ENCODE results near the gene RASSF4. TPM values are rescaled to one million over a fixed set of nuclear protein-coding genes. Genes with fewer than 3 reads are reported as not detected.
"Not testable (repeated sequence)": the region's sequence is repeated elsewhere in the genome, so short reads cannot be mapped to it uniquely, and the experiment has no call there.

The RASSF4 gene
- total RNA-seq, 1 experiment from 2014 or later, result not detected

GRCh38 chr10:45008524-45009161 lies 49.0 kb downstream of the RASSF4 start:
- no peak overlapping the region for H3K4me3 Mint-ChIP-seq (ENCODE audit: unreplicated experiment)
- POLR2A ChIA-PET, result no interaction called here
- no peaks in the 10 kb centered on the region for H3K9me3 Mint-ChIP-seq (ENCODE audit: unreplicated experiment)
- no peaks in the 10 kb centered on the region for H3K27me3 Mint-ChIP-seq (ENCODE audit: insufficient read depth, unreplicated experiment)
- H3K27ac Mint-ChIP-seq (ENCODE audit: low read depth, unreplicated experiment), result no peak overlapping the region
- BruUV-seq (replicated peaks), result no TSS peak
- H3K36me3 Mint-ChIP-seq (ENCODE audit: insufficient read depth, unreplicated experiment), result peaks cover 6% of the 10 kb centered on the region
- no peaks in the 10 kb centered on the region for H3K4me1 Mint-ChIP-seq (ENCODE audit: insufficient read depth, unreplicated experiment)
- TF ChIP-seq, protein P1, sequence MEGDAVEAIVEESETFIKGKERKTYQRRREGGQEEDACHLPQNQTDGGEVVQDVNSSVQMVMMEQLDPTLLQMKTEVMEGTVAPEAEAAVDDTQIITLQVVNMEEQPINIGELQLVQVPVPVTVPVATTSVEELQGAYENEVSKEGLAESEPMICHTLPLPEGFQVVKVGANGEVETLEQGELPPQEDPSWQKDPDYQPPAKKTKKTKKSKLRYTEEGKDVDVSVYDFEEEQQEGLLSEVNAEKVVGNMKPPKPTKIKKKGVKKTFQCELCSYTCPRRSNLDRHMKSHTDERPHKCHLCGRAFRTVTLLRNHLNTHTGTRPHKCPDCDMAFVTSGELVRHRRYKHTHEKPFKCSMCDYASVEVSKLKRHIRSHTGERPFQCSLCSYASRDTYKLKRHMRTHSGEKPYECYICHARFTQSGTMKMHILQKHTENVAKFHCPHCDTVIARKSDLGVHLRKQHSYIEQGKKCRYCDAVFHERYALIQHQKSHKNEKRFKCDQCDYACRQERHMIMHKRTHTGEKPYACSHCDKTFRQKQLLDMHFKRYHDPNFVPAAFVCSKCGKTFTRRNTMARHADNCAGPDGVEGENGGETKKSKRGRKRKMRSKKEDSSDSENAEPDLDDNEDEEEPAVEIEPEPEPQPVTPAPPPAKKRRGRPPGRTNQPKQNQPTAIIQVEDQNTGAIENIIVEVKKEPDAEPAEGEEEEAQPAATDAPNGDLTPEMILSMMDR (IDR thresholded peaks at IDR 0.05; ENCODE audit: unreplicated experiment), result peak; percentile 63
- intact Hi-C loops (cut with micrococcal nuclease), result loop anchor here (2.0 to 10.0 kb wide), 3 partner anchors 226 to 1016 kb away; no protein-coding TSS in a partner anchor
- peak; percentile 89 for DNase-seq (ENCODE audit: unreplicated experiment)
- CTCF ChIA-PET, result interaction anchor here (0.6 to 3.1 kb wide), 17 partner anchors 10 to 1501 kb away, joined by 3 to 20 read pairs (median 3); no protein-coding TSS in a partner anchor

- H3K36me3 Mint-ChIP-seq (ENCODE audit: insufficient read depth, unreplicated experiment); H3K27me3 Mint-ChIP-seq (ENCODE audit: insufficient read depth, unreplicated experiment); intact Hi-C loops (cut with micrococcal nuclease); POLR2A ChIA-PET; CTCF ChIA-PET; H3K9me3 Mint-ChIP-seq (ENCODE audit: unreplicated experiment); BruUV-seq (replicated peaks); H3K4me1 Mint-ChIP-seq (ENCODE audit: insufficient read depth, unreplicated experiment); H3K27ac Mint-ChIP-seq (ENCODE audit: low read depth, unreplicated experiment); H3K4me3 Mint-ChIP-seq (ENCODE audit: unreplicated experiment); DNase-seq (ENCODE audit: unreplicated experiment): not testable (repeated sequence)
Measured at GRCh38 chr10:45014557-45014956, 55.0 kb downstream of the RASSF4 start.

DNA sequence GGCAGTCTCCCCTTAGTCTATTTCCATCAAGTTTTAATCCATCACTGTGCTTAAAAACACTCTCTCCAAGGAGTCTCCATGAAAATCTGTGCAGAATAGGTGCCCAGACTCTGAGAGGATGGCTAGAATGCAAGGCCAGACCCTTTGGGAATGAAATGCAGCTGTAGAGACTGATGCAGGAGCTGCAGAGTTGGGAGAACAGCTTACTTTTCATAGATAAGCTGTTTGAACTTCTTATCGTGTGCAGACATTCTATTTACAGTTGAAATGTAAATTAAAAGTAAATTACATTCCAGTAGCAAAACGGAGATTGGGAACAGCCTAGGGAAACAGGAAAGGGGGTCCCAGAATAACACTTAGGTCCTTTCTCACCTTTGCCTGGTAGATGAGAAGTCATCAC lies 56.0 kb downstream of the RASSF4 start:
- H3K9me3 Mint-ChIP-seq (ENCODE audit: unreplicated experiment), result no peaks in the 10 kb centered on the region
- H3K36me3 Mint-ChIP-seq (ENCODE audit: insufficient read depth, unreplicated experiment), result no peaks in the 10 kb centered on the region
- intact Hi-C loops (cut with micrococcal nuclease), result no loop called here
- BruUV-seq (replicated peaks), result no TSS peak
- H3K27ac Mint-ChIP-seq (ENCODE audit: low read depth, unreplicated experiment), result no peak overlapping the region
- CTCF ChIA-PET, result interaction anchor here (1.2 kb wide), 1 partner anchor 217 kb away, joined by 3 read pairs; no protein-coding TSS in a partner anchor
- H3K27me3 Mint-ChIP-seq (ENCODE audit: insufficient read depth, unreplicated experiment), result no peaks in the 10 kb centered on the region
- no peak for DNase-seq (ENCODE audit: unreplicated experiment)
- H3K4me1 Mint-ChIP-seq (ENCODE audit: insufficient read depth, unreplicated experiment), result peaks cover 6% of the 10 kb centered on the region
- H3K4me3 Mint-ChIP-seq (ENCODE audit: unreplicated experiment), result no peak overlapping the region
- TF ChIP-seq, protein P1 (IDR thresholded peaks at IDR 0.05; ENCODE audit: unreplicated experiment), result no peak
- POLR2A ChIA-PET, result no interaction called here

GRCh38 chr10:45023426-45023825 lies 63.8 kb downstream of the RASSF4 start:
- no peak overlapping the region for H3K4me3 Mint-ChIP-seq (ENCODE audit: unreplicated experiment)
- ChIA-PET POLR2A (no interaction called here), CTCF (no interaction called here)
- DNase-seq (ENCODE audit: unreplicated experiment), result no peak
- H3K9me3 Mint-ChIP-seq (ENCODE audit: unreplicated experiment), result no peaks in the 10 kb centered on the region
- intact Hi-C loops (cut with micrococcal nuclease), result no loop called here
- TF ChIP-seq, protein P1 (IDR thresholded peaks at IDR 0.05; ENCODE audit: unreplicated experiment), result no peak
- no peaks in the 10 kb centered on the region for H3K36me3 Mint-ChIP-seq (ENCODE audit: insufficient read depth, unreplicated experiment)
- no peak overlapping the region for H3K27ac Mint-ChIP-seq (ENCODE audit: low read depth, unreplicated experiment)
- no peaks in the 10 kb centered on the region for H3K27me3 Mint-ChIP-seq (ENCODE audit: insufficient read depth, unreplicated experiment)
- no TSS peak for BruUV-seq (replicated peaks)
- H3K4me1 Mint-ChIP-seq (ENCODE audit: insufficient read depth, unreplicated experiment), result no peaks in the 10 kb centered on the region
